ENCODE results near the gene RER1.

RER1 gene

GRCh38 chr1:2408859-2409276, 17.2 kb downstream of the RER1 start:
- TF ChIP-seq GATA1 (IDR thresholded peaks at IDR 0.05; ENCODE audit: low read depth, low read length), result no peak
- TF ChIP-seq POLR2A (IDR thresholded peaks at IDR 0.05; ENCODE audit: low read length), result no peak
- no peak for DNase-seq

- no peak for DNase-seq
- TF ChIP-seq GATA1 (IDR thresholded peaks at IDR 0.05; ENCODE audit: low read depth, low read length) (no peak), POLR2A (IDR thresholded peaks at IDR 0.05; ENCODE audit: low read length) (no peak)
These were observed 18.1 kb downstream of the RER1 start for GRCh38 chr1:2409745-2410144.

GRCh38 chr1:2411801-2412394, 20.3 kb downstream of the RER1 start:
- no peak for TF ChIP-seq GATA1 (IDR thresholded peaks at IDR 0.05; ENCODE audit: low read depth, low read length)

GRCh38 chr1:2412395-2412772, 20.7 kb downstream of the RER1 start, which contains the start of gene PEX10:
PEX10 (minus strand) TSS chr1:2412564; CDS start chr1:2412502, 62 bp downstream.
- DNase-seq, result peak; percentile 98 to 99
- no peak for TF ChIP-seq GATA1 (IDR thresholded peaks at IDR 0.05; ENCODE audit: low read depth, low read length)
- peak; percentile 69 for TF ChIP-seq POLR2A (IDR thresholded peaks at IDR 0.05; ENCODE audit: low read length)

More at GRCh38 chr1:2411801-2412394, 20.3 kb downstream of the RER1 start:
- no peak for DNase-seq

GRCh38 chr1:2412773-2413494, 21.3 kb downstream of the RER1 start:
- peak in 1 of 2 experiments; percentile 86 for DNase-seq
- no peak for TF ChIP-seq GATA1 (IDR thresholded peaks at IDR 0.05; ENCODE audit: low read depth, low read length)
- peak; percentile 37 for TF ChIP-seq POLR2A (IDR thresholded peaks at IDR 0.05; ENCODE audit: low read length)

GRCh38 chr1:2413495-2414296, 22.1 kb downstream of the RER1 start:
- TF ChIP-seq POLR2A (IDR thresholded peaks at IDR 0.05; ENCODE audit: low read length) (no peak), GATA1 (IDR thresholded peaks at IDR 0.05; ENCODE audit: low read depth, low read length) (no peak)
- peak; percentile 43 to 49 for DNase-seq

GRCh38 chr1:2414297-2414958, 22.8 kb downstream of the RER1 start:
- DNase-seq, result peak; percentile 77 to 87

GRCh38 chr1:2415337-2415736, 23.7 kb downstream of the RER1 start:
- DNase-seq, result no peak
- TF ChIP-seq POLR2A (IDR thresholded peaks at IDR 0.05; ENCODE audit: low read length) (no peak), GATA1 (IDR thresholded peaks at IDR 0.05; ENCODE audit: low read depth, low read length) (no peak)

More at GRCh38 chr1:2414297-2414958, 22.8 kb downstream of the RER1 start:
- TF ChIP-seq GATA1 (IDR thresholded peaks at IDR 0.05; ENCODE audit: low read depth, low read length) (no peak), POLR2A (IDR thresholded peaks at IDR 0.05; ENCODE audit: low read length) (no peak)

GRCh38 chr1:2415801-2416208, 24.2 kb downstream of the RER1 start:
- DNase-seq, result no peak
- TF ChIP-seq GATA1 (IDR thresholded peaks at IDR 0.05; ENCODE audit: low read depth, low read length), result no peak
- no peak for TF ChIP-seq POLR2A (IDR thresholded peaks at IDR 0.05; ENCODE audit: low read length)

GRCh38 chr1:2416403-2416802, 24.8 kb downstream of the RER1 start:
- TF ChIP-seq GATA1 (IDR thresholded peaks at IDR 0.05; ENCODE audit: low read depth, low read length), result no peak
- DNase-seq, result no peak

GRCh38 chr1:2417083-2417832, 25.6 kb downstream of the RER1 start:
- no peak for DNase-seq
- no peak for TF ChIP-seq GATA1 (IDR thresholded peaks at IDR 0.05; ENCODE audit: low read depth, low read length)
- TF ChIP-seq POLR2A (IDR thresholded peaks at IDR 0.05; ENCODE audit: low read length), result no peak

- DNase-seq, result no peak
- TF ChIP-seq POLR2A (IDR thresholded peaks at IDR 0.05; ENCODE audit: low read length) (no peak), GATA1 (IDR thresholded peaks at IDR 0.05; ENCODE audit: low read depth, low read length) (no peak)
These were observed 26.2 kb downstream of the RER1 start for GRCh38 chr1:2417833-2418225.

- DNase-seq, result no peak
- TF ChIP-seq POLR2A (IDR thresholded peaks at IDR 0.05; ENCODE audit: low read length) (no peak), GATA1 (IDR thresholded peaks at IDR 0.05; ENCODE audit: low read depth, low read length) (no peak)
These were observed 27.2 kb downstream of the RER1 start for GRCh38 chr1:2418791-2419320.

Measured in erythroblast (primary cell).